Measurements from ENCODE around the gene TOP1. TPM values are rescaled to one million over a fixed set of nuclear protein-coding genes. Genes with fewer than 3 reads are reported as not detected.
"Not testable (repeated sequence)": the region's sequence is repeated elsewhere in the genome, so short reads cannot be mapped to it uniquely, and the experiment has no call there.

Gene TOP1
- polyA plus RNA-seq, 1 experiment: 4.0 TPM

DNA sequence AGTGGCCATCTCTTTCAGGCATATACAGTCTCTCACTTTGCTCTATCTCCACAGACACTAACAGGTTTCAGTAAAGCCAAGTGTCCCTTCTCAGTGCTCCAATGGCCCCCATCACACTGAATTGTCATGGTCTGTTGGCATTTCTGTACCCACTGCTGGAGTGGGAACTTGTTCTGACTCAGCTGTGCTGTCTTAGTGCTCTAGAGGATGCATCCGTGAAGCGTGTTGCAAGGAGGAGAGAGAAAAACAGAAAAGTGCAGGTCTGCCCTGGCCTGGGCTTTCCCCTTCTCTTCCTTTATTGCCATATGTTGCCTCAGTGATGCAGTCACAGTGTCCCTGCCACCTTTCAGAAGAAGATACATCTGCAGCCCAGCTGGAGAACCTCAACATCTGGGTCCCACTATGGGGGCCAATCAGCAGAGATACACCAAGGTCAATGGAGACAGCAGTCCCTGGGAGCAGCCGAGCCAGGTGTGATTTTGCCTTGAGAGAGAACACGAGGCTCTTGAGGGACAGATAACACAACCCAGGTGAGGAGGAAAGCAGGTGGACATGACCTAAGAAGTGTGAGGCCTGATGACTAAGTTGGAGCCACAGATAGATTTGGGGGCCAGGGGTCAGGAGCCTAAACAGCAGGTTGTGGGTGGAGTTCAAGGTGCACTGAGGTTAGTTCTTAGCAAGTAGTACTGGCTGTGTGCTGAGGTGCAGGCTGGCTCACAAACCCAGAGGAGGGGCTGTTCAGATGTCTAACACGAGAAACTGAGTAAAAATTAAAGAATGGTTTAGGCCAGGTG lies 103.2 kb downstream of the TOP1 start:
- TF ChIP-seq CTCF (IDR thresholded peaks at IDR 0.05; ENCODE audit: insufficient read depth, low read depth, low read length): no peak
- DNase-seq (ENCODE audit: low read depth): no peak
- peaks cover under 1% of the 10 kb centered on the region; the same call in 1 of the 2 replicates for H3K36me3 ChIP-seq (ENCODE audit: control insufficient read depth, insufficient read depth, low read length)
- ChIA-PET CTCF (no interaction called here), POLR2A (no interaction called here)
- H3K27me3 ChIP-seq (ENCODE audit: control insufficient read depth, insufficient read depth, low read length): no peaks in the 10 kb centered on the region
- no peak overlapping the region for H3K4me3 ChIP-seq (ENCODE audit: low read depth, low read length)

GRCh38 chr20:41132388-41132775 lies 103.8 kb downstream of the TOP1 start:
- H3K36me3 ChIP-seq (ENCODE audit: control insufficient read depth, insufficient read depth, low read length); POLR2A ChIA-PET; H3K4me3 ChIP-seq (ENCODE audit: low read depth, low read length); DNase-seq (ENCODE audit: low read depth); H3K27me3 ChIP-seq (ENCODE audit: control insufficient read depth, insufficient read depth, low read length): not testable (repeated sequence)
- CTCF ChIA-PET: interaction anchor here (3.3 kb wide), 1 partner anchor 206 kb away, joined by 17 read pairs; no protein-coding TSS in a partner anchor

GRCh38 chr20:41133709-41134361 lies 105.2 kb downstream of the TOP1 start:
- H3K36me3 ChIP-seq (ENCODE audit: control insufficient read depth, insufficient read depth, low read length): no peaks in the 10 kb centered on the region
- H3K27me3 ChIP-seq (ENCODE audit: control insufficient read depth, insufficient read depth, low read length): no peaks in the 10 kb centered on the region
- ChIA-PET POLR2A (no interaction called here), CTCF (interaction anchor here (1.2 to 3.3 kb wide), 3 partner anchors 10 to 205 kb away, joined by 3 to 17 read pairs (median 10); no protein-coding TSS in a partner anchor)
- no peak for DNase-seq (ENCODE audit: low read depth)
- no peak for TF ChIP-seq CTCF (IDR thresholded peaks at IDR 0.05; ENCODE audit: insufficient read depth, low read depth, low read length)
- no peak overlapping the region for H3K4me3 ChIP-seq (ENCODE audit: low read depth, low read length)

DNA sequence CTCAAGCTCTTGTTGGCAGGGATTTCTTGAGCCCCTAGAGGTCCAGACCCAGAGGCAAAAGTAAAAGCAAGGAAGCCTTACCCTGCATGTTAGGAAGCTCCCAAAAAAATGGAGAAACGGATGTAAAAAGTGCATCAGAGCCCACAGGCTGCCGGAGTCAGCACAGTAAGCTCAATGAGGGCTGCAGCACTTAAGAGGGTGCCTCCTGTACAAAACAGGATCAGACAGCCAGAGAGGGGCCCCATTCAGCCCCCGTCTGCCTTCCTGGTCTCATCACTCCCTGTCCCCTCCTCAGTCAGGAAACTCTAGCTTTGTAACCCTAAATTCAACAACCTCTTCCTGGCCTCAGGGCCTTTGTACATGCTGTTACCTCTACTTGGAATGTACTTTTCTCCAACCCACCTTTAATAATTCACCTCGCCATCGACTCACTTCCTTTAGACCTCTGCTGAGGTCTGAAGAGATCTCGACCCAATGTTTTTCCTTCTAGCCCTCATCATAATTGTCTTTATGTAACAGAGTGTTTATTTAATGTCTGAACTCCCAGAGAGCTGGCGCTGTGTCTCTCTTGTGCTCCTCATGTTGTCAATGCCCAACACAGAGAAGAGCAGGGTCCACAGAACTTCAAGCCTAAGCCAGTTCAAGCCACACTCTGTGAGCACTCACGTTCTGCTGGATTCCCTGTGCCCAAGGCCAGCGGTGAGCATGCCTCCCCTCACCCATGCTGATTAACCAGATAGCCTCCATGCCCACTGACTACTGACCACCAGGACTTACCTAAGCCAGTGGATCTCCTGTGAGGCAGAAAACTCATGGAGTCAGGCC lies 106.0 kb downstream of the TOP1 start:
- POLR2A ChIA-PET: no interaction called here
- no peak for DNase-seq (ENCODE audit: low read depth)
- no peak for TF ChIP-seq CTCF (IDR thresholded peaks at IDR 0.05; ENCODE audit: insufficient read depth, low read depth, low read length)
- Histone ChIP-seq H3K36me3 (ENCODE audit: control insufficient read depth, insufficient read depth, low read length) (no peaks in the 10 kb centered on the region), H3K27me3 (ENCODE audit: control insufficient read depth, insufficient read depth, low read length) (no peaks in the 10 kb centered on the region), H3K4me3 (ENCODE audit: low read depth, low read length) (no peak overlapping the region)
- CTCF ChIA-PET: interaction anchor here (0.7 to 3.3 kb wide), 13 partner anchors 8 to 284 kb away, joined by 3 to 17 read pairs (median 3); no protein-coding TSS in a partner anchor

DNA sequence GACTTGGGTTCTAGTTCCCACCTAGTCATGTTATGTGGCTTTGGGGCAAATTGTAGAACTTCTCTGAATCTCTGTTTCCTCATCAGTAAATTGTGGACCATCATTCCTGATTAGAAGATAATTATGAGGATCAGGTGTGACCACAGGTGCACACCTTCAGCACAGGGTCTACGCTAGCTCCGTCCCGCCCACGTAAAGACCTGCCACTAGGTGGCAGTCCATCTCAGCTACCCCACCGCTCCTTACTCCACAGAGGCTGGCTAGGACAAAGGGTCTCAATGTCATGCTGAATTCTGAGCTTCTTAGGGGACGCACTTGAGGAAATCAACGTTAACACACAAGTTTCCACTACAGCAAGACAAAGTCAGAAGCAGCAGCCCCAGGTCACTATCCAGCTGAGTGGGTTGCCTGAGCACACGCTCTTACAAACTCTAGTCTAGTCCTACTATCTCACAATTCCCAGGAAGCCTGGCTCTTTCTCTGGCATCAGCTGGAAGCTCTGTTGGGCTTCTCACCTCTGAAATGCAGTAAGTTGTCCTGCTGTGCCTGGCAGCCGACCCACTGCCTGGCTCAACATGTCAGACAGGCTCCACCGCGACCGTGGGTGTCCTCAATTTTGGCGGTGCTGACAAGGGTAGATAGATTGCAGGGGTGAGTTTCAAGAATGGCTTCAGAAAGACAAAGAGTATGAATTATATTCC lies 106.7 kb downstream of the TOP1 start:
- Histone ChIP-seq H3K27me3 (ENCODE audit: control insufficient read depth, insufficient read depth, low read length) (no peaks in the 10 kb centered on the region), H3K36me3 (ENCODE audit: control insufficient read depth, insufficient read depth, low read length) (no peaks in the 10 kb centered on the region), H3K4me3 (ENCODE audit: low read depth, low read length) (no peak overlapping the region)
- CTCF ChIA-PET: interaction anchor here (0.6 to 3.3 kb wide), 17 partner anchors 9 to 288 kb away, joined by 3 to 17 read pairs (median 4); partner anchors contain the start of gene LPIN3
- DNase-seq (ENCODE audit: low read depth): no peak
- POLR2A ChIA-PET: no interaction called here
- TF ChIP-seq CTCF (IDR thresholded peaks at IDR 0.05; ENCODE audit: insufficient read depth, low read depth, low read length): peak; percentile 62

Measured in BJ (cell line).